GM18907 (cell line): ENCODE data around the gene EVX1.

ENCODE experiments used
- ATAC-seq: cut with Tn5 transposase; IDR thresholded peaks from one replicate; pipeline ENCODE4 v1.9.1; 2021; ENCODE audit warnings: mild to moderate bottlenecking, moderate library complexity; ENCODE audit not compliant: unreplicated experiment

The EVX1 gene

DNA sequence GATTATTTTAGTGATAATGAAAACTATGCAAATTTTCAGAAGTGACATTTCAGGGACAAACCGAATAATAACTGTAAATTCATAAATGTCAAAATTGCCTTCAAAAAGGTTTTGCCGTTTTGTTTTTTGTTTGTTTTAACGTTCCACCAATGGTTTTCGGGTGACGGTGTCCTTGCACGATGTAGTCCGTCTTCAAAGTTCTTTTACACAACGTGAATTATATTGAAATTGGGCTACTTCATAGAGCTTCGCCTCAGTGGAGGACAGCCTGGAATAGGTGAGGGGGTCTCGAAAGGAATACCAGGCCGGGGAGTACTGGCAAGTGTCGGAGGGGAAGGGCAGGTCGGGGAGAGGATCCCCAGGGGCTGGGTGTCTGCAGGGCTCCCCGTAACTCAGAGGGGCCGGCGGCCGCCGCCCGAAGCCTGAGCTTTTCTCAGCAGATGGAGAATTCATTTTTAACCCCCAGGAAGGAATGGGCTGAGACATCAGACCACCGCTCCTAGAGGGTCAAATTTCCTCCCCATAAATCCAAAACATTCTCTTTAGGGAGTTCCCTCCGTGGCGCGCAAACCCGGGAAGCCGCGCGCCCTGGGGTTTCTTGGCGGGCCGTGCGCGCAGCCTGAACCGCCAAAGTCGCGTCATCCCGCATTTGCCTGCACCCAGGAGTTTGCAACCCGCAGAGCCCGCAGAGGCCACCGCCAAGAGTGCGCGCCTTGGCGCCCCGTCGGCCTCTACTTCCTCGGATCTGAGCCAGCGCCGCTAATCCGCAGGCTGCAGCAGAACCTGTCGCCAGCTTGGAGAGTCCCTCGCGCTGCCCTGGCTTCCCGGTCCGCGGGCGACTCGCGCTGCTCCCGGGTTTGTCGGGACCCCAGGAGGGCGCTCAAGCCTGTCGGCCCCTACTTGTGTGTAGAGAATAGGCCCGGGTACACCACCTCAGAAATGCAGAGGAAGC lies 17.3 kb upstream of the EVX1 start:
- no peak for ATAC-seq

DNA sequence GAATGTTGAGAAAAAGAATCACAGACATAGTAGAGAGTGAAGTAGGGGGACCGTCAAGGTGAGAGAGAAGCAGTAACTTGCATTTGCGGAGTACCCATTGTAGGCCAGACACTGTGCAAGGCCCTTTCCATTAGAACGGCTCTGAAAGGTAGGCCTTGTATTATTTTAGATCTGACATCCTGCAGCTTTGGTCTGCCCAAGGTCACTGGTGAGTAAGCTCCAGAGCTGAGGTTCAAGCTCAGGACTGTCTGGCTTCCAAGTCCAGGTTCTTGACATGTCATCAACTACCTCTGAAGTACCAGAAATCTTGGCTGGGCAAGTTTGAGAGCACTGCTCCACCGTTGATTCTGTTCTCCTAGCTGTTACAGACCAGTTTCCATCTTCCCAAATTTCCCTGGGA lies 13.2 kb upstream of the EVX1 start:
- ATAC-seq: no peak

DNA sequence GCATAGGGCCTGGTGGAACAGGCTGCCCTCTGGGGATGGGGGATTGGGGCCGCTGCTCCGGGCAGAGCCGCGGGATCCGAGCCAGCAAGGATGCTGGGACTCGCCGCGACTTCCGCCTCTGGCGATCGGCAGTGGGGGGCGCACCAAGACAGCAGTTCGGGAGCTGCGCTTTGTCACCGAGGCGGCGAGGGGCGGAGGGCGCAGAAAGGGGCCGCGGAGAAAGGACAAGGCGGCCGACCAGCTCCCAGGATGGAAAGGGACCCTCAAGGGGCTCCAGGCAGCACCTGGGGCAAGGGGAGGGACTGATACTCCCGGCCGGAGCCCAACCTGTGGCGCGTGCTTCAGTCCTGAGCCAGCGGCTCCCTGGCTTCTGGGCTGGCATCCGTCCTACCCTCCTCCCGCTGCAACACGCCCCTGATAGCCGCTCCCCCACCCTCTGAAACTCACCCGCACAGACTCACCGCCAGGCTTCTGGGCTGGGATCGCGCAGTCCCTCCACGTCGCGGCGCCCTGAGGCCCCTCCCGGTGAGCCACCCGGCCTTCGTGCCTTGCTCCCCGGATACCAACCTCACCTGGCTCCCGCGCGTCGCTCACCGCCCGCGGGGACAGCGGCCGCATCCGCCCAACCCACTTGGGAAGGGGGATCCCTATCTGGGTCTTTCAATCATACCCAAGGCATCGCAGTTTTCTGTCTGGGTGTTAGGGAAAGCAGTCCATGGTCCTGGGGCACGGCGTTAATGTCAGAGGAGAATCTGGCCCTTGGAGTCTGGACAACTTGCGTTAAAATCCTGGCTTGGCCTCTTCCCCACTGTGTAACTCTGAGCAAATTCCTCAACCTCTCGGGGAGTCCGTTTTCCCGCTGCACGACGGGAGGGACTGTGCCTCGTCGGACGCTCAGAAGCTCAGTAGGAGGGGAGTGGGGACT lies 7.0 kb upstream of the EVX1 start:
- ATAC-seq: no peak

DNA sequence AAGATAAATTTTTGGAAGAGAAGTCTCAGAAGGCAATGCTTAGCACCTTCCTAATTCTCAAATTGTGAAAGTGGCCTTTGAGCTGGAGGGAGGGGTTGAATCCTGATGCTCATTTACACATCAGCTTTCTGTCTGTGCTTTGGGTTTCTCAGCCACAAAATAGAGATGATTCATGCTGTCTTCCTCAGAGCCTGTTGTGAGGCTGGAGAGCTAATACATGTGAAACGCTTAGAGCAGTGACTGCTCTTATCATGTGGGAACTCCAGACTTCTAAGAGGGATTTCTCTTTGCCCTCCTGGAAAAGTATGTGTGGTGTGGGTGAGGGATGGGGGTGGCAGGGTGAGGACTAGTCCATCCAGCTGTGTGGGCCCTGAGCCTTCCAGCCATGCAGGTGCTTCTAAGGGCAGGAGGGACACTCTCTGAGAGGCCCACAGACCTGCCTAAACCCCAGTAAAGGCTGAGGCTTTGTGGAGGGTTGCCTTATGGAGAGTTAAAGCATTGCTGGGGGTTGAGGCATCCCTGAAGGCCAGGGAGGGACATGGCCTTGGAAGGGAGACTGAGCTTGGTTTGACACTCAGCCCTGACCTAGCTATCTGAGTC lies 4.8 kb upstream of the EVX1 start:
- no peak for ATAC-seq

DNA sequence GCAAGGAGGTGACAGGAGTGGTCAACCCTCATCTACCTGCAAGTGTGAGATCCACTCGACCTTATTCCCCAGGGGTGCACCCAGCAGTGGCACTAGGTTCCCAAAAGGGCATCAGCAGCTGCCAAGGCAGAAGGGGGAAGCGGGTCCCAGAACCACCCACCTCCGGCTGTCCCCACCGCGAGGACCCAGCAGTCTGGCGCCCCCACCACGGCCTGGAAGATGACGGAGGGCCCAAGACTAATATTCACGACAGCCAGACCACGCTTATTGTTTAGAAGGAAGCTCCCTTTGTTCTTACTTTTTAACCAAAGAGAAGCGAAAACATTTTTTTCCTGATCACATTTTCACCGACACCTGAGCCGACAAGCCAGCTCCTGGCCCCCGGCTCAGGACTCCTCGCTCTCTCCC lies 3.6 kb upstream of the EVX1 start:
- no peak for ATAC-seq

DNA sequence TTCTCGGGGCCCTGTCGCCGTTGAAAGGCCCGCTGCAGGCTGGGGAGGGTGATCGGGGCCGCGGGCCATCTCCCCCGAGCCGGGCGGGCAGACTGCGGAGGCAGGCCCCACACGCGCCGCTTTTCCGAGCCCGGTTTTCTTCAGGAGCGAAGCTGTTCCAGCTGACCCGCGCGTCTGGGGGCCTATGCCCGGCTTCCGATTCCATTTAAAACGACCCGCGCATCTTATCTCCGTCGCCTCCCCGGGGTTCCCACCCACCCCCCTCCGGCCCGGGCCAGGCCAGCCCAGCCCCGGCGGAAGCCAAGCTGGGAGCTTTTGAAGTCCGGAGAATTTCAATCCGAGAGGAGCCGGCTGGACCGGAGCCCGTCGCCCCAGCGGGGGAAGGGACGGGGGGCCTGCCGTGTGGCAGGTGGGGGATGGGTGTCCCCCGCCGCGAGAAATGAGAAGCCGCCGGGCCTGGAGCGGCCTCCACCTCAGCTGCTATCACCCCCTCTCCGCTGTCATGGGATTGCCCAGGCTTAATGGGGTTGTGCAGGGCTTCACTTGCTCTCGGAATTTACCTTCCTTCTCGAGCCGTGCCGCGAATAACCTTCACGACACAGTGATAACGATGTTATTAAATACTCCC lies 3.1 kb upstream of the EVX1 start:
- no peak for ATAC-seq

DNA sequence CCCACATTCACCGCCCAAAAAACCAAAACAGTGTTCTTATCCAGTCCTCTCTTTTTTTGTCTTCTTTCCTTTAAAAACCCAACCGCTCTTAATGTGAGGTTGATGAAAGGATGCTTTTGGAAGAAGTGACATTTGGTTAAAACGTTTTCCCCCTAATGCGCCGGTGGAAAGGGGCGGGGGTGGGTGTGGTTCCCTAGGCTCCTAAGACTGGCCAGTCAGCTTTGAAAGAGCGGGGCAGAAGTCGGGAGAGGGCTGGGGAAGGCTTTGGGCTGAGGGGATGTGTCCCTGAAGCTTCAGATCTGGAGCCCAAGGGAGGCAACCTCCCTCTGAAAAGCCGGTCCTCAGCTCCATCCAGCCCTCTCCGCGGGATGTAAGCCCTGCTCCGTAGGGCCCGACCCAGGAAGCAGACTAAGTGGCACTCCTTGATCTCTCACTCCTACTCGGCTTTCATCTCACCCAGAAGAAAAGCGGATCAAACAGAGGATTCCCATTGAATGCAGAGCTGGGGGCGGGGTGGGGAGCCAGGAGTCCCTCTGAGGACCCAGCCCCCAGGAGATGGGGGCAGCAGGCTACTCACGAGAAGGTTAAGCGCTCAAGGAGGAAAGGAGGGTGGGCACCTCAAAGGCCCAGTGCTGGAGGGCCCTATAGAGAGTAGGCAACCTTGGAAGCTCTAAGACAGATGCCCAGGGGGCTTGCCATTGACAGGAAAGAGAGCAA lies 2.4 kb upstream of the EVX1 start:
- no peak for ATAC-seq

DNA sequence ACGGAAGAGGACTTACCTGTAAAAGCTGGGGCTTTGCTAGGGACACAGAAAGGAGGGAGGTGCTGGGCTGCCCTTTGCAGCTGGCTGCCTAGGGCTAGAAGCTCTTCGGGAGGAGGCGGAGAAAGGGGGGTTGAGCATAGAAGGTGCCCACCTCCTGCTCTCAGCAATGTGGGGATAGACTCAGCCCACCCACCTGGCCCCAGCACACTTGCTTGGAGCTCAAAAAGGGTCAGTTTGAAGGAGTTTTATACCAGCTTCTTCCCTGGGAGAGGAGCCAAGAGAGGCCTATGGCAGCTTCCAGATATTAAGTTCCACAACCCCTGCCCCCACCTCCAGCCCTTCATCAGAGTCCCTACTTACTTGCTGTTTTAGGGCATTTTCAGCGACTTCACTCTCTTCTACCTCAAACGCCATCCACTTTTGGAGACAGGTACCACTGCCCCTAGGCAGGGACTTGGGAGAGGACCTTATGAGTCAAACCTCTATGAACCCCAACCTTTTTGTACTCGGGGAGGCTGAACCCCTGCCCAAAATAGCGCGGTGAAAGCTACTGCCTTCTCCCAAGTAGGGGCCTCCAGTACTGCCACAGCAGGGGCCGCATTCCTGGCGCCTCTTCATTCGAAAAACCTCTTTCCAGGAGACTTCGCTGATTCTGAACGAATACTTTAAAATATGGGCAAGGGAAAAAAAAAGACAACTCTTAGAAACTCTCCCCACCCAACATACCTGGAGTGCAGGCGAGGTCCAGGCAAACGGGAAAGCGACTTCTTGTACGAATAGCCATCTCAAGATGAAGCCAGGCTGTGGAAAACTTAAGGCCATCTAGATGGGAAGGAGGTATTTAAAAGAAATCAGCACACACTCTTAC lies 1.2 kb upstream of the EVX1 start:
- ATAC-seq: no peak

DNA sequence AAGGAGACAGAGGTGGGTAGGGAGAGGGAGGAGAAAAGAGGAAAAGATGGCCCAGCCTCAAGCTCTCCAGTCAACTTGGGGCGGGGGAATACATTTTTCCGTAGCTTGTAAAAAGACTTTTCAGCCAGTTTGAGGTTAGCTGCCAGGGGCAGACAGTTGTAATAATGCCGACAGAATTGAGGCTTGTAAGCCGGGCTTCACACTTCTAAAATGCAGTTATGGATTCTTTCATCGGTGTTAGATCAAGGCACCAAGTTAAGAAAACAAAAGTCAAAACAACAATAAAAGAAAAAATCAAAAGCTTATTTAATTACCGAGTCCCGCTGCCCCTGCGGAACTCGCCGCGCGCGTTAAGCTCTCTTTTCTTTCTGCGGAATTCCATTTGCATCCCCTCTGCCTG lies 448 bp upstream of the EVX1 start:
- no peak for ATAC-seq

DNA sequence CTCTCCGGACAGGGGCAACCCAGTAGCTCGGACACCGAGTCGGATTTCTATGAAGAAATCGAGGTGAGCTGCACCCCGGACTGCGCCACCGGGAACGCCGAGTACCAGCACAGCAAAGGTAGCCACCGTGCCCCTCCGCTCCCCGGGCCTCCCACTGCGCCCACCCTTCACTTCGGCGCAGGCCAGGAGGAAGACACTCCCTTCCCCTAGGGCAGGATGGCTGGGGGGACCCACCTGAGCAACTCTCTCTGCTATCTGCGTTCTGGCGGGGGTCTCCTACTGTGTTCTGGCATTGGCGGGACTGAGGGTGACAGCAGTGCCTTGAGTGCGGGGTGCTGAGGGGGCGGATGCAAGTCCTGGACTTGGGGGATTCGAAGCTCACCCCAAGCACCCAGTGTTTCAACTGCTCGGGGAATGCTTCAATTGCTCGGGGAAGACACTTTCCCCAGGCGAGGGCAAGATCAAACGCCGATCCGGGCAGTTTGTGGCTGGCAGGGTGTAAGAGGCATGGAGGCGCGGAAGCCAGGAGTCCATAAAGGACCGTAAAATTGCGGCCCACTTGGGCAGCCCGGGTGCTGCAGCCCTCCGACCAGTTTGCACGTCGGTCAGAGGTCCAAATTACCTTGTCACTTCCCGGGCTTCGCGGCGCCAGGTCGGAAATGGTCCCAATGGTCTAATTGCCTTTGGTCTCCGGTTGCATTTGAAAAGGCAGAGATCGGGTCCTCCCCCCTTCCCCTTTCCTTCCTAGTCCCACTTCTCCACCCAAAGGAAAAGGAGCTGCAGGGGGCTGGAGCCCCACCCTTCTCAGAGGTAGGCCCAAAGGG lies 950 bp downstream of the EVX1 start:
- ATAC-seq: no peak

DNA sequence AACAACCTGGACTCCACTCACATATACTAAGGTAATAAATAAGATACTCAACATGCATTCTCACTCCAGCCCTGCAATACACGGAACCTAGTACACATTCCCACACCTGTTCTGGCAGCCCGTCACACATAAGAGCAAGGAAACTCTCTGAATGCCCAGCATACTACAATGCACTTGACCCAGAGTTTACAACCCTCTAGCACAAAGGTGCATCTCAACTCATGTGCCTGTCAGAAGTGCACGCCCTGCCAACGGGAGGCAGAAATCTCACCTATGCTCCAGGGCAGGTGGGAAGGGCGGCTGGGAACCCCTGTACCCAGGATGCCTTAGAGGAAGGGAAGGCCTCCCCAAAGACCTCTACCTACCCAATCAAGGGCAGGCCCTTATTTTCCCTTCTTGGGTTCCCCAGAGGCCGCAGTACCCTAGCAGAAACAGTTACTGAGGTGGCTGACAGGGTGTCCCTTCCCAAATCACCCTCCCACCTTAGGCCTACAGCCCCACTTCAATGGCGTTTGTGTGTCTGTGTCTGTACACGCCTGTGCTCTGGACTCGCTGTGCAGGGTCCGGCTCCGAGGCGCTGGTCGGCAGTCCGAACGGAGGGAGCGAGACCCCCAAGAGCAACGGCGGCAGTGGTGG lies 2.0 kb downstream of the EVX1 start:
- no peak for ATAC-seq

DNA sequence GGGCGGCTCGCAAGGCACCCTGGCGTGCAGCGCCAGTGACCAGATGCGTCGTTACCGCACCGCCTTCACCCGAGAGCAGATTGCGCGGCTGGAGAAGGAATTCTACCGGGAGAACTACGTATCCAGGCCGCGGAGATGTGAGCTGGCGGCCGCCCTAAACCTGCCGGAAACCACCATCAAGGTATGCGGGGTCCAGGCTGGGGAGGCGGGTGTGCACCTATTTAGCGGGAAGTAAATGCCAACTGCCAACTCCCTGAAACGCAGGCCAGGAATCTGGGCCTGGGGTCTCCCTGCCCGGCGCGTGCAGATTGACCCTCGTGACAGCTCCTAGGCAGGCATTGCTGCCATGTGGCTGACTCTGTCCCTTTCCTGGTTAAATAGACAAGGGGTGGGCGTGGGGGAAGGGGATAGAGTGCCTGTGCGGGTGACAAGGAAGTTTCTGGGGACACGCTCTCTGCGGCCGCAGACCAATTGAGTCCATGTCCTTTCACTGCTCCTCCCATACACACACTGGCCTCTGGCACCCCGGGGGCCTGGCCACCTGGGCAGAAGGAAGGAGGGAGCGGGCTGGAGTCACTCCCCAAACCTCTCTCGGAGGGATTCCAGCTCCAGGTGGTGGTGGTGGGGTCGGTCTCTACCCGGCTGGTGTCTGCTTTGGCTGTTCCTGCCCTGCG lies 2.7 kb downstream of the EVX1 start:
- no peak for ATAC-seq

DNA sequence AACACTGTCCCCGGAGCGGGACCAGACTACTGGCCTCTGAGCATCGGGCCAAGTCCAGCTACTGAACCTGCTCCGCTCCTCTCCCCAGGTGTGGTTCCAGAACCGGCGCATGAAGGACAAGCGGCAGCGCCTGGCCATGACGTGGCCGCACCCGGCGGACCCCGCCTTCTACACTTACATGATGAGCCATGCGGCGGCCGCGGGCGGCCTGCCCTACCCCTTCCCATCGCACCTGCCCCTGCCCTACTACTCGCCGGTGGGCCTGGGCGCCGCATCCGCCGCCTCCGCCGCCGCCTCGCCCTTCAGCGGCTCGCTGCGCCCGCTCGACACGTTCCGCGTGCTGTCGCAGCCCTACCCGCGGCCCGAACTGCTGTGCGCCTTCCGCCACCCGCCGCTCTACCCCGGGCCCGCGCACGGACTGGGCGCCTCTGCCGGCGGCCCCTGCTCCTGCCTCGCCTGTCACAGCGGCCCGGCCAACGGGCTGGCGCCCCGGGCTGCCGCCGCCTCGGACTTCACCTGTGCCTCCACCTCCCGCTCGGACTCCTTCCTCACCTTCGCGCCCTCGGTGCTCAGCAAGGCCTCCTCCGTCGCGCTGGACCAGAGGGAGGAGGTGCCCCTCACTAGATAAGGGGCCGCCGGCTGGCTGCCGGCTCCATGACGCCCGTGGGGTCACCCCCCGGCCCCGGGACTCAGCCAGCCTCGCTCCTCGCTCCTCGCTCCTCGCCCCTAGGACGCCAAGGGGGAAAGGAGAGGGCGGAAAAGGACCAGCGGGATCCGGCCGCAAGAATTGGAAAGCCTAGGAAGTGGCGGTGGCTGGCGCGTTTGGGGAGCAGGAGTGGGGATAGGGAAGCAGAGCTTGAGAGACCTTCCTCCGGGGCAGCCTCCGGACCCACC lies 3.4 kb downstream of the EVX1 start:
- no peak for ATAC-seq

DNA sequence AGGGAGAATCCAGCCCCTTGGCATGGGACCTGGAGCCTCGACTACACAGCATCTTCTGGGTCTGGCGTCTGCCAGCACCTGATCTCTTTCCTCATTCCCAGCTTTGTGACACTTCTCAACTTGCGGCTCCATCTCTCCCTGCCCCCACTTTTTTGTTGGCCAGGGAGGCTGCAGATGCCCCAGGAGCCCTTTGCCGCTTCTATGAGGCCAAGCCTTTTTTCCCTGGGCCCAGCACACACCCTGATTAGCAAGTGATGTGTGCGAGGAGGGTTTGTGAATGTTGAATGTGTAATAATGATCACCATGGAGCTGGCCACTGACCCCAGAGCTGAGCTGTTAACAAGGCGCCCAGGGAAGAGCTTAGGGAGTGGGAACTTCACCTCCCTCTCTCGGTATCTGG lies 4.4 kb downstream of the EVX1 start:
- ATAC-seq: no peak

DNA sequence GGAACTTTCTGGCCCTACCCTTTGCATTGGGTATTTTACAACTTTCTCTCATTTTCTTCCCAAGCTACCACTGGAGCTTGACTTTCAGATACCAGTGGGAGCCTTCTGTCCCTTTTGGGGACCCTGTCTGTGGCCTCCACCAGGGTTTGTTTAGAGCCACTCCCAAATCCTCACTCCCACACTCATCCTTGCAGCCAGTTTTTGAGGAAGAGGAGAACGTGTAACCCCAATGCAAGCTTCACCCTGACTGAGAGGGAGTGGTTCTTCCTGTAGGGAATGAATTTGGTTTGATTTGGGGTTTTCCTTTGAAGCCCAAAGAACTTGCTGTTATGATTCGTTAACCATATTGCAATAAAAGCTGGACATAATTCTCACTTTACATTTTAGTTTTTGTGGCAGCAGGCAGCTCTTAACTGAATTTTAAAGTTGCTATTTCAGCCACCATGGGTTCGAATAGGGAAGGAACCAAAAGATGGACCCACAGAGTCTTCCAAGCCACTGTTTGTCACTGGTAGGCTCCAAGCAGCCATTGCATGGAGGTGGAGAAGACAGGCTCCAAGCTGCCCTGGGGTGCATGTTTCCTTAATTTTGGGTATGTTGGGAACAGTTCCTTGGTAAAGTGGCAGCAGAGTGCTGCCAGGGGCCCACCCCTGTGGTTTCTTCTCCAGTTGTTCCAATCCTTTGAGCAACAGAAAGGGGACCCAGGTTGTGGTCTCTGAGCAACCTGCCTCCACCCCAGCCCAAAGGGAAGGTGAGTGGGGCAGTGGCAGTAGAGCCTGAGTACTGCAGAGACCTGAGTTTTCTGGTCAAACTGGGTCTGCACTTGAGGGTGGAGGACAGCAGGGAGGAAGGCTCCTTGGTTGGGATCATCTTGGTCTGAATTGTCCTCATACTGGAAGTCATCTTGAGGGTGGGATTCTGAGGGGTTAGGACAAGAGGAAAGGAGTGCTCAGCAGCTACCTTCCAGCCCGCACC lies 5.1 kb downstream of the EVX1 start:
- no peak for ATAC-seq
